Stimulated activated CD8-positive, alpha-beta memory T cell treated with anti-CD3 and anti-CD28 coated beads, Interleukin-15, amount 100 ng/mL, for 48 hours (primary cell): ENCODE measurements around the gene RELN.

ENCODE experiments used
- DNase-seq, 2 donors: peaks; one replicate each; pipeline ENCODE4 v3.0.0-alpha.2; 2020; ENCODE audit warnings: low read depth in 2 of 2

The RELN gene

DNA sequence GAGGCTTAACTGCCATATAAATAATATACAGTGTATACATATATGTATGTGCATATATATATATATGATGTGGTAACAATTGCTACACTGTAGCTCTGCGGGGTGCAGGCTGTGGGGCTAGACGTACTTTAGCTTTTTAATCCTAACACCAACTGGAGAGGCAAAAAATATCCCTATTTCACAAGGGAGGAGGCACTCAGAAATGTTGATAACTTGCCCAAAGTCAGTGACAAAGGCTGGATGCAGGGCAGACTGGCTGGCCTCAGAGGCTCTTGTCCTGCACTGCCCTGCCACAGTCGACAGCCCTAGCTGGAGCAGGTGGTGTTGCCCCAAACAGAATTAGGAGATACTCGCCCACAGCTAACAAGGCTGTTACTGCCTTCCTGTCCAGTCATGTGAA lies 1.5 kb upstream of the RELN start:
- no peak for DNase-seq

GRCh38 chr7:103989785-103990767 lies 618 bp upstream of the RELN start:
- DNase-seq, result no peak

GRCh38 chr7:103988468-103989199 lies 824 bp downstream of the RELN start:
- DNase-seq, result no peak

GRCh38 chr7:103987451-103987850 lies 2.0 kb downstream of the RELN start:
- DNase-seq, result no peak

- DNase-seq, result no peak
Observed at GRCh38 chr7:103985565-103986126, 3.8 kb downstream of the RELN start.

GRCh38 chr7:103984050-103984449 lies 5.4 kb downstream of the RELN start:
- DNase-seq, result no peak

GRCh38 chr7:103983201-103983977 lies 6.1 kb downstream of the RELN start:
- DNase-seq, result no peak

- DNase-seq, result no peak
Observed at GRCh38 chr7:103981003-103981423, 8.4 kb downstream of the RELN start.

DNA sequence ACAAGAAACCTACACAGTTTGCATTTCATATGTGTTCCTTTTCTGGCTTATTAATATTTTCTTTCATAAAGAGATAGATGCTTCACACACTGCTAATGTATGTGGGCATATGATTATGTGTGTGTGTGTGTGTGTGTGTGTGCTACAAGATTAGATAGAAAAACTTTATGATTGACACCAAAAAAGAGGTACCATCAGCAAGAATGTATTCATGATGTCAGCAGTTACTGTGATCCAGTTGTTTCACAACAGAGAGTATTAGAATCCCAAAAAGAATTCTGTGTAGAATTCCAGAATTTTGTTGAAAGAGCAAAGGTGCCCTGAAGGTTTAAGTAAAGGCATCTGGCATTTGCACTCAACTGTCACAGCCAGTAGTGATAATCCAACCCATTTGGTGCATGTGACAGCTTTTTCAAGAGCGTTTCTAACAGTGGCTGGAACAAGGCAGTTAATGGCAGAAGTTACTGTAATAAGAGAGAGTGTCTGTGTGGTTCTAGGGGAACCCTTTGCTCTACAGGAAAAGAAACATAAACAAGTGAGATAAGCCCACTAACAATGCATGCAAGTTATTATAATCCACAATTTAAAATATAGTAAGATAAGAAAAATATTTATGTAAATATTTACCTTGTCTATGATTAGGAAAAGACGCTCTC lies 16.6 kb downstream of the RELN start:
- no peak for DNase-seq

DNA sequence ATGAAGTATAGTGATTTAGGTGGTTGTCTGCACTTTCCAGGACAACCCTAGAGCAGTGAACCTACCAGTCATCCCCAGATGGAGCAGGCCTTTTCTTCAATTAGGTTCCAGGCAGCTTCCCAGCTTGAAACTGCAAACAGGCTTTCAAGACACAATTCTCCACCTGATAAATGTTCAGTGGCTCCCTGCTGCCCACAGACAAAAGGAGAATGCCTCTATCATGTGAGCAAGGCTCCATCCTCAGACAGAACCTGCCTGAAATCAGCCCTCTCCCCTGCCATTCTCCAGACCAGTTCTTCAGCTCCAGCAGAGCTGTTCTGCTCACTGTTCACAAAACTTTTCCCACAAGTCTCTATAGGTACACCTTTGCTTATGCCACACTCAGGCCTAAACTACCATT lies 22.1 kb downstream of the RELN start:
- DNase-seq, result no peak

DNA sequence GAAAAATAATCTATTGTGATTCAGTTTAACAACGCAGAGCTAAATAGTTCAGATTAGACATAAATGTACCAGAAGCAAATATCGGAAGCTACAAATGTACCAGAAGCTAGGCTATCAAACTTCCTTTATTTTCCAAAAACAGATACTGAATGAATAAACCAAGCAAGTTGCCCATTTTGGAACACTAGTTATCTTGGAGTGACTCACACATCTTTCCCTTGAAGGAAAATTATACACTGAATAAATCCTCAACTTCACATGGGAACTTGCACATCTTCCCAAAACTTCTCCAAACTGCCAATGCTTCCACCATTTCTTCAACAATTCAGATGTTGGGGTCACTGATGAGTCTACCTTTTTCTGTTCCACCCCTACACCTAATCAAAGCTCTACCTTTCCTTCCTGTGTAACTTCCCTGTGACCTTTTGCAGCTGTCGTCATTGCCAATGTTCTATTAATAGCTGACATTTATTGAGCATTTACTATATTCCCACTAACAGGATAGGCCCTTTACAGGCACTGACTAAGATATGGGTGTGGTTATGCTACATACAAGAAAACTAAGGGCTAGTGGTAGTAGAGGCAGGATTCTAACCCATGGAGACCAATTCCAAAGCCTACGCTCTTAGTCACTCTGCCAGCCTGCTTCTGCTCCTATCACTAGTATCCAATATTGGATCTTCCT lies 22.7 kb downstream of the RELN start:
- DNase-seq, result no peak

DNA sequence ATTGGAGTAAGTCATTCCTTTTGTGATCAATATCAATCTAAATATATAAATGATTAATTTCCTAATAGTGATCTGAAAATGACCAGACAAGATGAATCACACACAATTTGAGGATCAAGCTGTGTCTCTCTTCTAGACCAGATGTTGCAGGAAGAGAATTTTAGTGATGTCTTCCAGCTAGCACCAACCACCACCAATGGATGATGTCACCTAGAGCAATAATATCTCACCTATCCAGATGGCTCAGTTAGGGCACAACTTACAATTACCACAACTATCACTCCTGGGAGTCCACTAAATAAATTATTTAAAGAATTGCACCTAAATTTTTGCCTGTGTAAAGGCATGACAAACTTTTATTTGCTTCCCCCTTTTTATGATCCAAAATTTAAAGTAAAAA lies 25.2 kb downstream of the RELN start:
- no peak for DNase-seq

DNA sequence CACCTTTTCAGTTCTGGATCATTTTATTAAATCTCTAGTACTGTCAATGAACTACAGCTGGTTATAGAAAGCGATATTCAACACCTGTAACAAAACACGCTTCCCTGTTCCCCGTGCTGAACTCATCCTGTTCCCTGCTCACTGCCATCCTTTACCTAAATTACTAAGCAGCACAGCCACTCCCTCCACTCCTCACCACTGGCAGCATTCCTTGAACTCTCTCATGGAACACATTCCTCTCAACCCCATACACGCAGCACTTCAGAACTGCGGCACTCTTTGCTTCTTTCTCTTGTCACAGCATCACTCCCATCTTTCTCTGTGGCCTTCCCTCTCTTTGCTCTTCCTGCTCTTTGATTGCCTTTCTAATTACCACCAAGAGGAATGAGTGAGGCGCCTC lies 27.4 kb downstream of the RELN start:
- DNase-seq, result no peak

- no peak for DNase-seq
Observed at GRCh38 chr7:103958284-103958818, 31.1 kb downstream of the RELN start.

DNA sequence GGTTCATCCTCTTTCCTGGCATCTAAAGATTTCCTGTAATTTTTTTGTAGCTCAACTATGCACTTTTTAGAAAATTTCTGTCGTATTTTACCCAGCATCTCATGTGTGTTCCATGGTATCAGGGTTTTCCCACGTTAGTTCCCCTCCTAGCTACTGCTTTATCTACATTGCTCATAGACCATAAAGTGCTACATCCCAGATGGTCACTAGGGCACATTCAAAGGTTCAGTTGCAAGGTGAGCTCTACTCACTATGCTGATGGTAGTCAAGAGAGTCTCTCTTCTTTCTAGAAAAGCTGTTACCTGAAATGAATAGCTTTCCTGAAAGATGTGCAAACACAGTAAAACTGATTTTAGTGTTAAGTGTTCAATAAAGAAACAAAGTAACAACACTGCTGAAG lies 33.5 kb downstream of the RELN start:
- DNase-seq, result no peak

DNA sequence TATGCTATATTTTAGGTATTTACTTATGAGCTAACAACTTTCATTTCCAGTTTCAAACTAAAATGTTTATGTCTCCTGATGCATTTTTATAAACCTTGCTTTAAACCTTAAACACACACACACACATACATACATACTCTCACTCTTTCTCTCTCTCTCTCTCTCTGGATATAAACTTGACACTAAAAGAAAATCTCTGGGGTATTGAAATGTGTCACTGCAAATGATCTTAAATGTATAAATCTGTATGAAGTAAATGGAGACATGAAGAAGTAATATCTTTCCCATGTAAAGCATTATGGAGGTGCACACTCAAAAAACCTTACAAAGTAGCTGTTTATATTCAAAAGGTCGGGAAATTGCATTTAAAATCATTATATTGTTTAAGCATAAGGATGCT lies 37.0 kb downstream of the RELN start:
- DNase-seq, result no peak

DNA sequence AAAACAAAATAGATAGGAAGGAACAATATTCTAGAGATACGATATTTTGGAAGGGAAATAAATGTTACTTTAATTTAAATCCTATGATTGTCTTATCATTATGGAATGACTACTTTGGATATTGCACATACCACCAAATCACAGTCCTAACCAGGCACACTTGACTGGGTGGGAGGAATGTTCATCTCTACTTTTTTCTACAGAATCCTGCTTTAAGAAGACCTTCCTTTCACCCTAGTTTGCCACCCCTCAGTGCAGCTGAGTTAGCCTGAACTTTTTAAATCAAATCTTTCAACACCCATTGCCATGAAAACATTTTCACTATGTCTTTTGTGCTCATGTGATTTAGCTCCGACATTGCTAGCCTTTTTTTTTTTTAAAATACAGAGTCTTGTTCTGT lies 38.1 kb downstream of the RELN start:
- DNase-seq, result no peak

- no peak for DNase-seq
Observed at GRCh38 chr7:103949374-103949773, 40.1 kb downstream of the RELN start.

GRCh38 chr7:103947026-103947655 lies 42.3 kb downstream of the RELN start:
- no peak for DNase-seq
